IPS DF 6.9 (cell line): ENCODE data around the gene GSK3A.

Experiments
- DNase-seq: peaks from one replicate; pipeline ENCODE4 v3.0.0-alpha.2; 2013; ENCODE audit warnings: low read depth, low spot score
- H3K27ac ChIP-seq: one replicate; pipeline ENCODE4 v1.5.1; 2013; ENCODE audit warnings: low read length, control low read depth
- H3K27me3 ChIP-seq: 2 replicates; pipeline ENCODE4 v1.6.1; 2013; ENCODE audit warnings: mild to moderate bottlenecking, low read length; ENCODE audit not compliant: control insufficient read depth, insufficient read depth
- H3K36me3 ChIP-seq: 2 replicates; pipeline ENCODE4 v1.6.1; 2013; ENCODE audit warnings: low read length; ENCODE audit not compliant: control insufficient read depth, insufficient read depth
- H3K4me1 ChIP-seq: 2 replicates; pipeline ENCODE4 v1.6.1; 2013; ENCODE audit warnings: low read length; ENCODE audit not compliant: control insufficient read depth, insufficient read depth
- H3K4me3 ChIP-seq: 2 replicates; pipeline ENCODE4 v1.5.1; 2013; ENCODE audit warnings: mild to moderate bottlenecking, low read length
- H3K9me3 ChIP-seq: 2 replicates; pipeline ENCODE4 v1.6.1; 2013; ENCODE audit warnings: low read length, inconsistent platforms; ENCODE audit not compliant: control insufficient read depth, insufficient read depth
- WGBS: extraction: QIAGEN DNeasy Blood & Tissue Kit; methylation state at CpG from one replicate; pipeline ENCODE4 v1.1.7; 2013; ENCODE audit warnings: mixed read lengths, missing lambda C conversion rate; ENCODE audit not compliant: insufficient read length, insufficient coverage; 5-methylcytosine and 5-hydroxymethylcytosine counted together

The GSK3A gene

DNA sequence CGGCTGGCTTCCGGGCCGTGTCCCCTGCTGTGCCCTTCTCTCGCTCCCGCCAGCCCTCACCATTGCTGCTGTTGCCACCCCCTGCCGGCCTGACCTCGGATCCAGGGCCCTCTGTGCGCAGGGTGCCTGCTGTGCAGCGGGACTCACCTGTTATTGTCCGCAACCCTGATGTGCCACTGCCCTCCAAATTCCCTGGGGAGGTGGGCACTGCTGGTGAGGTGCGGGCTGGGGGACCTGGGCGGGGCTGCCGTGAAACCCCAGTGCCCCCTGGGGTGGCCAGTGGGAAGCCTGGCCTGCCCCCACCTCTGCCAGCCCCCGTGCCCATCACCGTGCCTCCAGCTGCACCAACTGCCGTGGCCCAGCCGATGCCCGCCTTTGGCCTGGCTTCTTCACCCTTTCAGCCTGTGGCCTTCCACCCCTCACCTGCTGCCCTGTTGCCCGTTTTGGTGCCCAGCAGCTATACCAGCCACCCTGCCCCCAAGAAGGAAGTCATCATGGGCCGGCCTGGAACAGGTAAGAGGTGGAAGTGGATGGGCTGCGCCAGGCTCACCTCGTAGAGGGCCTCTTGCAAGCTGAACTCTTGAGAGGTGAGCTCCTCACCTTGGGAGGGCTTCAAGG, 31.8 kb upstream of the GSK3A start:
- H3K36me3 ChIP-seq, result peaks cover 12% of the 10 kb centered on the region; the same call in 1 of the 2 replicates
- WGBS, result no CpG with 5 or more reads among the region's 22 CpGs
- no peaks in the 10 kb centered on the region for H3K27me3 ChIP-seq
- no peaks in the 10 kb centered on the region for H3K4me1 ChIP-seq
- DNase-seq, result no peak
- H3K9me3 ChIP-seq, result no peaks in the 10 kb centered on the region
- no peak overlapping the region for H3K27ac ChIP-seq
- H3K4me3 ChIP-seq, result no peak overlapping the region

DNA sequence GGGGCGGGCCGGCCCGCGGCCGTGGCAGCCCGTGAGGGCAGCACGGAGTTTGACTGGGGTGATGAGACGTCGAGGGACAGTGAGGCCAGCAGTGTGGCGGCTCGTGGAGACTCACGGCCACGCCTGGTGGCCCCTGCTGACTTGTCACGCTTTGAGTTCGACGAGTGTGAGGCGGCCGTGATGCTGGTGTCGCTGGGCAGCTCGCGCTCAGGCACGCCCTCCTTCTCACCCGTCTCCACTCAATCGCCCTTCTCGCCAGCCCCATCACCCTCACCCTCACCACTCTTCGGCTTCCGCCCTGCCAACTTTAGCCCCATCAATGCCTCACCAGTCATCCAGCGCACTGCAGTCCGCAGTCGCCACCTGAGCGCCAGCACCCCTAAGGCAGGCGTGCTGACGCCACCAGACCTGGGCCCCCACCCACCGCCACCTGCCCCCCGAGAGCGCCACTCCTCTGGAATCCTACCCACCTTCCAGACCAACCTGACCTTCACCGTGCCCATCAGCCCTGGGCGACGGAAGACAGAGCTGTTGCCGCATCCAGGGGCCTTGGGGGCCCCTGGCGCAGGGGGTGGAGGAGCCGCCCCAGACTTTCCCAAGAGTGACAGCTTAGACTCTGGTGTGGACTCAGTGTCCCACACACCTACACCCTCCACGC, 31.1 kb upstream of the GSK3A start:
- WGBS, result no CpG with 5 or more reads among the region's 43 CpGs
- no peaks in the 10 kb centered on the region for H3K9me3 ChIP-seq
- H3K4me3 ChIP-seq, result no peak overlapping the region
- H3K36me3 ChIP-seq, result peaks cover 12% of the 10 kb centered on the region; the same call in 1 of the 2 replicates
- H3K27me3 ChIP-seq, result no peaks in the 10 kb centered on the region
- H3K27ac ChIP-seq, result no peak overlapping the region
- no peaks in the 10 kb centered on the region for H3K4me1 ChIP-seq
- DNase-seq, result no peak

DNA sequence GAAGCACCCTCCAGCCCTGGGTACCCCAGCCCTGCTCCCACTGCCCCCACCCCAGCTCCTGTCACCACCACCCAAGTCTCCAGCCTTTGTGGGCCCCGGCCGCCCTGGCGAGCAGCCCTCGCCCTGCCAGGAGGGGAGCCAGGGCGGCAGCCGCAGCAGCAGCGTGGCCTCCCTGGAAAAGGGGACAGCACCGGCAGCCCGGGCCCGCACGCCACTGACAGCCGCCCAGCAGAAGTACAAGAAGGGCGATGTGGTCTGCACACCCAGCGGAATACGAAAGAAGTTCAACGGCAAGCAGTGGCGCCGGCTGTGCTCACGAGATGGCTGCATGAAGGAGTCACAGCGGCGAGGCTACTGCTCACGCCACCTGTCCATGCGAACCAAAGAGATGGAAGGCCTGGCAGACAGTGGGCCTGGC, 30.6 kb upstream of the GSK3A start:
- WGBS, result no CpG with 5 or more reads among the region's 23 CpGs
- H3K36me3 ChIP-seq, result peaks cover 12% of the 10 kb centered on the region; the same call in 1 of the 2 replicates
- H3K27ac ChIP-seq, result no peak overlapping the region
- no peaks in the 10 kb centered on the region for H3K27me3 ChIP-seq
- H3K4me1 ChIP-seq, result no peaks in the 10 kb centered on the region
- no peak for DNase-seq
- no peak overlapping the region for H3K4me3 ChIP-seq
- H3K9me3 ChIP-seq, result no peaks in the 10 kb centered on the region

DNA sequence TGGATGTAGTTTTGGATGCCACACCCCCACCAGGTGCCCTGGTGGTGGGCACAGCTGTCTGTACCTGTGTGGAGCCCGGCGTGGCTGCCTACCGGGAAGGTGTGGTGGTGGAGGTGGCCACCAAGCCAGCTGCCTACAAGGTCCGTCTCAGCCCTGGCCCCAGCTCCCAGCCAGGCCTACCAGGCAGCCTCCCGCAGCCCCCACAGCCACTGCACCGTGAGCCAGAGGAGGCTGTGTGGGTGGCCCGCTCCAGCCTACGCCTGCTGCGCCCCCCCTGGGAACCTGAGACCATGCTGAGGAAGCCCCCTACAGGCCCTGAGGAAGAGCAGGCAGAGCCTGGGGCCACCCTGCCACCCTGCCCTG, 30.1 kb upstream of the GSK3A start:
- Histone ChIP-seq H3K9me3 (no peaks in the 10 kb centered on the region), H3K36me3 (peaks cover 12% of the 10 kb centered on the region; the same call in 1 of the 2 replicates), H3K27ac (no peak overlapping the region), H3K4me1 (no peaks in the 10 kb centered on the region), H3K4me3 (no peak overlapping the region), H3K27me3 (no peaks in the 10 kb centered on the region)
- no peak for DNase-seq
- no CpG with 5 or more reads among the region's 9 CpGs for WGBS

DNA sequence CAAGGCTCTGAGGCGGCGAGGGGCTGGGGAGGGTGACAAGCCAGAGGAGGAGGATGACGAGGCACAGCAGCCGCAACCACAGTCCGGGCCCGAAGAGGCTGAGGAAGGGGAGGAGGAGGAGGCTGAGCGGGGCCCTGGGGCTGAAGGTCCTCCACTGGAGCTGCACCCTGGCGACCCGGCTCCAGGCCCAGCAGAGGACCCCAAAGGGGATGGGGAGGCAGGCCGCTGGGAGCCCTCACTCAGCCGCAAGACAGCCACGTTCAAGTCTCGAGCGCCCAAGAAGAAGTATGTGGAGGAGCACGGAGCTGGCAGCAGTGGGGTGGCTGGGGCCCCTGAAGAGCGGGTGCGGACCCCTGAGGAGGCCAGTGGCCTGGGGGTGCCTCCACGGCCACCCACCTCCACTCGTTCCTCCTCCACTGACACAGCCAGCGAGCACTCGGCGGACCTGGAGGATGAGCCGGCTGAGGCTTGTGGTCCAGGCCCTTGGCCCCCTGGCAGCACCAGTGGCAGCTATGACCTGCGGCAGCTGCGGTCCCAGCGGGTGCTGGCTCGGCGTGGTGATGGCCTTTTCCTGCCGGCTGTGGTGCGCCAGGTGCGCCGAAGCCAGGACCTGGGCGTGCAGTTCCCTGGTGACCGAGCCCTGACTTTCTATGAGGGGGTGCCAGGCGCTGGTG, 29.6 kb upstream of the GSK3A start:
- no CpG with 5 or more reads among the region's 35 CpGs for WGBS
- H3K4me3 ChIP-seq, result no peak overlapping the region
- no peaks in the 10 kb centered on the region for H3K4me1 ChIP-seq
- peaks cover 12% of the 10 kb centered on the region; the same call in 1 of the 2 replicates for H3K36me3 ChIP-seq
- no peak overlapping the region for H3K27ac ChIP-seq
- H3K27me3 ChIP-seq, result no peaks in the 10 kb centered on the region
- no peak for DNase-seq
- H3K9me3 ChIP-seq, result no peaks in the 10 kb centered on the region

DNA sequence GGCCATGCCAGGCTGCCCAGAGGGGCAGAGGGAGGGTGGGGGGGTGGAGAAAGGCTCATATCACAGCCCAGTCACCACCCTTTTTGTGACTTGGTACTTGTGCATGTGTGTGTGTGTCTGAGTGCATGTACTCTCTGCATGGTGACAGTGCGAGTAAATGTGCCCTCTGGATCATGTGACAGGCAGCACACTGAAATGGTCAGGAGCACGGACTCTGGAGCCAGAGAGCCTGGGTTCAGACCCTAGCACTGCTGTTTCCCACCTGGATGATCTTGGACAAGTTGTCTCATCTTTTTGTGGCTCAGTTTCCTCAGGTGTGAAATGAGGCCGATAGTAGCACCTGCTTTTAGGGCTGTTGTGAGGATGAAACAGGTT, 28.6 kb upstream of the GSK3A start:
- Histone ChIP-seq H3K4me1 (no peaks in the 10 kb centered on the region), H3K9me3 (no peaks in the 10 kb centered on the region), H3K27ac (no peak overlapping the region), H3K4me3 (no peak overlapping the region), H3K36me3 (peaks cover 12% of the 10 kb centered on the region; the same call in 1 of the 2 replicates), H3K27me3 (no peaks in the 10 kb centered on the region)
- DNase-seq, result no peak
- WGBS, result no CpG with 5 or more reads among the region's 3 CpGs

DNA sequence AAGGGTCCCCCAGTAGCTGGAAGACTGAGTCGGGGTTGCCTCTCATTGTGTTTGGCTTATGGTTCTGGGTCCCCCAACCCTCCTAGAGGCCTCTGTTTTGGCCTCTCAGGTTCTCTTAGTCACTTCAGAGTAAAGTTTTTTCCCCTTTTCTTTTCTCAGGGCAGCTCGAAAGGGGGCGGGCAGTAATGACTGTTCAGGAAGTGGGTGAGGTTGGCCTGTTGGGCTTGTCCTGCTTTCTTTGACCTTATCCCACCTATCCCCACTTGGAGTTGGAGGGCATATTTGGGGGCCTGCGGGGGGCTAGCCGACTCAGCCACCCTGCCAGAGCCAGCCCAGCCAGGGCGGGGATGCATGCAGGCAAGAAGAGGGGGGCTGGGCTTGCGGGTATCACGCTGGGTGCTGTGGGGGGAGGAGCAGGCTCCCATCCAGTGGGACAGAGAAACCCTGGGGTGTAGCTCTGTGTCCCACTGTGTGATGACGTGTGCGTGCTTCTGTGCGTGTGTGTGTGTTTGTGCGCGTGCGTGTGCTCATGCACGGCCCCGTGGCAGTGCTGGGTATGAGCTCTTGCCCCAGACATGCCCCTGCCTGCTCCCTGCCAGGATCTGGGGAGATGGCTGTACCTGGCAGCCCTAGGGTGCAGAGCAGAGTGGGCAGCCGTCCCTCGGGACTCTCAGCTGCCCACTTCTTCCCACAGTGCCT, 28.1 kb upstream of the GSK3A start:
- H3K27me3 ChIP-seq, result no peaks in the 10 kb centered on the region
- H3K9me3 ChIP-seq, result no peaks in the 10 kb centered on the region
- H3K4me3 ChIP-seq, result no peak overlapping the region
- H3K27ac ChIP-seq, result no peak overlapping the region
- H3K36me3 ChIP-seq, result peaks cover 12% of the 10 kb centered on the region; the same call in 1 of the 2 replicates
- no peak for DNase-seq
- no peaks in the 10 kb centered on the region for H3K4me1 ChIP-seq
- no CpG with 5 or more reads among the region's 18 CpGs for WGBS

DNA sequence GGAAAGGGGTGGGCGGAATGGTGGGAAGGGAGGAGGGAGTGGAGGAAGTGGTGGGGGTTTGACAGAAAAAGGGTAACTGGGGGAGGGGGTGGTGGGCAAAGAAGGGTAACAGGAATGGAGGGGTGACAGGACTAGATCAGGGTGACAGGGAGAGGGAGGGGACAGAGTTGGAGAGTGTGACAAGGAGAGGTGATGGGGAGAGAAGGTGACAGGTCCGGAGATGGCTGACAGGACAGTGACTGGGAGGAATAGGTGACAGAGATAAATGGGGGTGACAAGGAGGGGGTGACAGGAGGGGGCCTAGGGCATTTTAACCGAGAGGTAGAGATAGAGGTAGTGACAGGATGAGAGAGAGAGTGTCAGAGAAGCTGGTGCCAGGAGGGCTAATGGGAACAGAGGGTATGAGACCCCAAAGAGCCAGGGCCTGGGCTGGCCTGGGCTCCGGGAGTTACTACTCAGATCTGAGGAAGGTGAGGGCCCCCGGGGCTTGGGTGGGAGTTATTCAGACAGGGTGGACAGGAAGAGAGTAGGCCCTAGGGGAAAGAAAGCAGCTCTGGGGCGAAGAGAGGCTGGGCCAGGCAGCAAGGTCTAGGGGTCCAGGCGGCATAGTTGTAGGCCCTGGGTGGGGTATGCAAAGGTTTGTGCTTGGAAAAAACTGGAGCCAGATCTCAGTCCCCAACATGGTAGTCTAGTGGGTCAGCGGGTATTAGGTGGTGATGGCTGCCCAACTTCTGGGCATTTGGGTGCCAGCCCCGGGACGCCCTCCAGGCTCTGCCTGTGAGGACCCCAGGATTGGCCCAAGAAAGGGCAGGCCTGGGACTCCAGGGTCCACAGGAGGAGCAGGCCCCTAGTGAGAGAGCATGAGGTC, 27.3 kb upstream of the GSK3A start:
- Histone ChIP-seq H3K27ac (no peak overlapping the region), H3K27me3 (no peaks in the 10 kb centered on the region), H3K36me3 (peaks cover 12% of the 10 kb centered on the region; the same call in 1 of the 2 replicates), H3K4me1 (no peaks in the 10 kb centered on the region), H3K4me3 (peak overlapping the region; percentile 46; the same call in 1 of the 2 replicates), H3K9me3 (no peaks in the 10 kb centered on the region)
- no peak for DNase-seq
- no CpG with 5 or more reads among the region's 10 CpGs for WGBS

DNA sequence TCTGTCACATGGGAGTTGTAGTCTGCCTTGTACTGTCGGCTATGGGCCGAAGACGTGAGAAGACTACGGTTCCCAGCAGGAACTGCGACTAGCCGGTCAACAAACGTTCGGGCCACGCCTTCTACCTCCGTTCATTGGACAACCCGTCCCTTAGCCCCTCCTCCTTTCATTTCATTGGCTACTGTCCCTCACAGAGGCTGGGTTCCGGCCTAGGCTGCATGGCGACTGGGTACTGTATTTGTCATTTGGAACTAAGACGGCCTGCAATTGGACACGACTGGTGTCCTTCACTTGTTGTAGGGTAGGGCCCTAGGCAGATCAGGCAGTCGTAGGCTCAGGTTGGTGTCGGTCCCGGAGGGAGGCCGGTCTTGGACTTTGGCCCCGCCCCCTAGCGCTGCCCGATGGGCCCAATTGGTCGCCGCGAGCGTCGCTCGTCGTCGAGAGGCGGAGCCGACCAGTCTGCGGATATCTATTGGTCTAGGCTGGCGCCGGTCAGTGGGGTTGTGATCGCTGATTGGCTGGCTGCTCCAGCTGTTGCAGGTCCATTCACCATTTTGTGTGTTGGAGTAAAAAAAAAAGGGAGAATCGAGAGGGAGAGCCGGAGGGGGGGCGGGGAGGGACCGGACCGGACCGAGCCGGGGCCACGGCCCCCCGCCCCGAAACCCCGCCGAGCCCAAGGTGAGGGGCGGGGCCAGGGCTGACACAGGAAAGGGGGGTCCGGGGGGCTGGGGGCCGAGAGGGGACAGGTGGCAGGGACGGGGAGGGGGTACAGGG, 26.5 kb upstream of the GSK3A start, which contains the start of gene CIC:
CIC (plus strand) TSS at position 549 of the 774 bp plus-strand sequence. CDS start 2,532 bp downstream, outside the sequence.
- no peaks in the 10 kb centered on the region for H3K4me1 ChIP-seq
- peak within 1 kb of the TSS; percentile 75; the same call in 1 of the 2 replicates for H3K4me3 ChIP-seq
- peak; percentile 100 for DNase-seq
- no peaks in the 10 kb centered on the region for H3K9me3 ChIP-seq
- H3K36me3 ChIP-seq, result peaks cover 7% of the 10 kb centered on the region; the same call in 1 of the 2 replicates
- H3K27ac ChIP-seq, result no peak within 1 kb of the TSS
- H3K27me3 ChIP-seq, result no peaks in the 10 kb centered on the region
- no CpG with 5 or more reads among the region's 52 CpGs for WGBS
